GM12878 (cell line): ENCODE results near the gene CYYR1. TPM values are rescaled to one million over a fixed set of nuclear protein-coding genes. Genes with fewer than 3 reads are reported as not detected.

ENCODE experiments used
- ATAC-seq: fragments of 200-7000 bp; cut with Tn5 transposase; 3 replicates; pipeline ENCODE4 v1.9.1; 2020; ENCODE audit warnings: mild to moderate bottlenecking, moderate library complexity
- BruUV-seq: library from RNA; stranded (reverse); fragments of 400-500 nt; replicated peaks from 2 replicates; lab custom pipeline; 2021; lab: Mats Ljungman, UMichigan
- CTCF ChIA-PET: fragments of 300-600 bp; sonication (Branson Sonifier 250); formaldehyde crosslinking; extraction: SDS; loops from one replicate; lab custom pipeline; 2021; ENCODE audit warnings: inconsistent platforms; lab: Yijun Ruan, JAX
- POLR2A ChIA-PET: fragments of 350-600 bp; formaldehyde crosslinking; extraction: SDS; loops from one replicate; lab custom pipeline; 2021; ENCODE audit warnings: inconsistent platforms; lab: Charles Lee
- RAD21 ChIA-PET: fragments of 300-600 bp; sonication (Branson Sonifier 250); formaldehyde crosslinking; loops from one replicate; lab custom pipeline; 2023; ENCODE audit warnings: antibody characterized with exemption; ENCODE audit not compliant: unreplicated experiment; lab: Charles Lee
- SMC1A ChIA-PET: fragments of 300-600 bp; sonication (Branson Sonifier 250); formaldehyde crosslinking; loops from one replicate; lab custom pipeline; 2023; ENCODE audit not compliant: unreplicated experiment, uncharacterized antibody; lab: Charles Lee
- DNase-seq: peaks from one replicate; pipeline ENCODE4 v3.0.0-alpha.2; 2011; ENCODE audit warnings: low read depth, low spot score
- FAIRE-seq: peaks from 3 replicates; lab custom pipeline; 2011; peaks lifted over from hg19 to GRCh38; lab: Jason Lieb, UNC
- H2AFZ ChIP-seq: 2 replicates; pipeline ENCODE4 v1.6.0; 2011; ENCODE audit warnings: low read depth, low read length, control low read depth; ENCODE audit not compliant: control insufficient read depth
- H3K27ac ChIP-seq: 2 replicates; pipeline ENCODE4 v1.5.1; 2011; ENCODE audit warnings: control low read depth; ENCODE audit not compliant: control insufficient read depth, insufficient read depth
- H3K27me3 ChIP-seq, 2 experiments: replicated peaks in 1 of 2; 2 replicates each; pipeline versions ENCODE4 v1.6.0 to v1.6.1; 2011; ENCODE audit warnings: low read length in 1 of 2; ENCODE audit not compliant: control insufficient read depth in 2 of 2, insufficient read depth in 2 of 2
- H3K36me3 ChIP-seq, 2 experiments: 2 replicates each; pipeline ENCODE4 v1.5.1; 2011; ENCODE audit warnings: low read length in 1 of 2; ENCODE audit not compliant: control insufficient read depth in 2 of 2, insufficient read depth in 2 of 2
- H3K4me1 ChIP-seq: 2 replicates; pipeline ENCODE4 v1.6.1; 2011; ENCODE audit warnings: mild to moderate bottlenecking, low read length, moderate library complexity, mixed read lengths; ENCODE audit not compliant: control insufficient read depth, insufficient read depth
- H3K4me2 ChIP-seq: 2 replicates; pipeline ENCODE4 v1.6.0; 2011; ENCODE audit warnings: control low read depth; ENCODE audit not compliant: control insufficient read depth, insufficient read depth
- H3K4me3 ChIP-seq: fragments of 200-600 bp; sonication (generic); 2 replicates; pipeline ENCODE4 v1.5.1; 2016
- H3K79me2 ChIP-seq: 2 replicates; pipeline ENCODE4 v1.6.0; 2011; ENCODE audit warnings: low read length; ENCODE audit not compliant: control insufficient read depth, insufficient read depth
- H3K9ac ChIP-seq: 2 replicates; pipeline ENCODE4 v1.8.0; 2011; ENCODE audit warnings: low read length, control low read depth, mixed read lengths; ENCODE audit not compliant: control insufficient read depth, insufficient read depth
- H3K9me3 ChIP-seq: replicated peaks from 3 replicates; pipeline ENCODE4 v1.5.1; 2011; ENCODE audit warnings: mild to moderate bottlenecking, low read length; ENCODE audit not compliant: control insufficient read depth, insufficient read depth
- H4K20me1 ChIP-seq: 2 replicates; pipeline ENCODE4 v1.6.0; 2011; ENCODE audit not compliant: control insufficient read depth, insufficient read depth
- BMI1 ChIP-seq: fragments of 450-650 bp; IDR thresholded peaks from 2 replicates; pipeline ENCODE4 v1.6.1; 2016; ENCODE audit warnings: mild to moderate bottlenecking, moderate library complexity, borderline replicate concordance
- CHD2 ChIP-seq: IDR thresholded peaks from 2 replicates; pipeline ENCODE4 v1.6.1; 2011; ENCODE audit warnings: low read depth, low read length, improper control_type of control experiment, borderline replicate concordance
- DPF2 ChIP-seq: fragments of 450-650 bp; IDR thresholded peaks from 2 replicates; pipeline ENCODE4 v1.6.1; 2017; ENCODE audit warnings: mild to moderate bottlenecking
- GATAD2B ChIP-seq: fragments of 450-650 bp; conservative IDR thresholded peaks from 2 replicates; pipeline ENCODE4 v1.6.1; 2017; ENCODE audit warnings: low read depth, mild to moderate bottlenecking, moderate library complexity
- IRF4 ChIP-seq: IDR thresholded peaks from 2 replicates; pipeline ENCODE4 v1.6.1; 2011; ENCODE audit warnings: low read depth, low read length
- NFIC ChIP-seq: IDR thresholded peaks from 2 replicates; pipeline ENCODE4 v1.6.1; 2012; ENCODE audit warnings: low read depth, mild to moderate bottlenecking, inconsistent platforms, low read length, moderate library complexity
- NFYB ChIP-seq: IDR thresholded peaks from 2 replicates; pipeline ENCODE4 v1.6.1; 2011; ENCODE audit warnings: low read depth, mild to moderate bottlenecking, low read length, improper control_type of control experiment, moderate library complexity; ENCODE audit not compliant: insufficient read depth
- PAX5 ChIP-seq: IDR thresholded peaks from 2 replicates; pipeline ENCODE4 v1.6.1; 2011; ENCODE audit warnings: low read depth, low read length, borderline replicate concordance
- RELA ChIP-seq: fragments of 450-650 bp; IDR thresholded peaks from 2 replicates; pipeline ENCODE4 v1.8.0; 2014; ENCODE audit warnings: borderline replicate concordance; ENCODE audit not compliant: partially characterized antibody
- SMAD1 ChIP-seq: fragments of 450-650 bp; IDR thresholded peaks from 2 replicates; pipeline ENCODE4 v1.6.1; 2018; ENCODE audit warnings: mild to moderate bottlenecking, low read depth; ENCODE audit not compliant: partially characterized antibody
- SMARCA5 ChIP-seq: fragments of 450-650 bp; IDR thresholded peaks from 2 replicates; pipeline ENCODE4 v1.6.1; 2017; ENCODE audit warnings: mild to moderate bottlenecking
- SREBF1 ChIP-seq: IDR thresholded peaks from 2 replicates; pipeline ENCODE4 v1.6.1; 2012; ENCODE audit warnings: mild to moderate bottlenecking, low read length
- SREBF2 ChIP-seq: IDR thresholded peaks from 2 replicates; pipeline ENCODE4 v1.6.1; 2012; ENCODE audit warnings: mild to moderate bottlenecking, low read length
- ZNF24 ChIP-seq: fragments of 450-650 bp; IDR thresholded peaks from 2 replicates; pipeline ENCODE4 v1.6.1; 2017; ENCODE audit warnings: antibody characterized with exemption, mild to moderate bottlenecking
- ZZZ3 ChIP-seq: IDR thresholded peaks from 2 replicates; pipeline ENCODE4 v1.6.1; 2011; ENCODE audit warnings: low read depth; ENCODE audit not compliant: control insufficient read depth, insufficient read length
- WGBS: methylation state at CpG from one replicate; pipeline ENCODE4 v1.1.6; 2016; ENCODE audit warnings: low lambda C conversion rate; ENCODE audit not compliant: insufficient replicate concordance, insufficient coverage; ENCODE audit errors: missing lambda C conversion rate; 5-methylcytosine and 5-hydroxymethylcytosine counted together
- in situ Hi-C: fragments of 300-500 bp; cut with MboI; formaldehyde crosslinking; loops from 9 replicates; pipeline ENCODE4 v1.14.3; 2018; ENCODE audit warnings: mixed read lengths
- intact Hi-C: fragments of 100-400 bp; cut with micrococcal nuclease; formaldehyde crosslinking; loops from one replicate; pipeline ENCODE4 v1.14.2; 2022; ENCODE audit not compliant: unreplicated experiment
- polyA plus RNA-seq, 11 experiments: library from polyadenylated mRNA; depleted of rRNA in 4 of 11; unstranded in 6 of 11; stranded (reverse) in 5 of 11; fragments of >200 nt; fragmentation: Nextera tagmentation in 4 of 11; fragmentation: Illumina TruSeq in 1 of 11; extraction: Ambion mirVana in 4 of 11; extraction: Trizol in 1 of 11; gene quantifications; 1 replicate in 1 of 11; 2 replicates in 10 of 11; pipeline versions ENCODE4 v1.2.1 to v1.2.3, GENCODE V29; 2011 to 2016; ENCODE audit warnings: inconsistent platforms in 2 of 11, missing spikeins in 2 of 11, low read depth in 1 of 11
- total RNA-seq, 4 experiments: library from RNA; depleted of rRNA in 3 of 4; stranded (reverse); fragments of >200 nt in 3 of 4; fragmentation: Illumina TruSeq in 1 of 4; extraction: Trizol in 1 of 4; gene quantifications; 2 replicates each; pipeline versions ENCODE4 v1.2.1 to v1.2.3, GENCODE V29; 2013 to 2021
- TF ChIP-seq, protein P1 (sequence below): IDR thresholded peaks from 2 replicates; pipeline ENCODE4 v1.6.1; 2012; ENCODE audit warnings: improper control_type of control experiment, low read depth, low read length; ENCODE audit not compliant: insufficient replicate concordance
- TF ChIP-seq, protein P2 (sequence below): fragments of 450-650 bp; IDR thresholded peaks from 2 replicates; pipeline ENCODE4 v1.6.1; 2017; ENCODE audit warnings: low read depth, mild to moderate bottlenecking, moderate library complexity

CYYR1 gene
- total and polyA plus RNA-seq, 10 of the 15 experiments (the other 5 are each of a cell fraction or from before 2014, with no cell fraction given): 0.11 to 0.13 TPM; not detected in 8

GRCh38 chr21:26445440-26445839 is 127.6 kb downstream of the CYYR1 start:
- Histone ChIP-seq H3K79me2 (no peaks in the 10 kb centered on the region), H3K27me3 (no peaks in the 10 kb centered on the region), H2AFZ (no peak overlapping the region), H3K36me3 (no peaks in the 10 kb centered on the region), H3K4me2 (no peak overlapping the region), H3K9me3 (no peaks in the 10 kb centered on the region; the same call in 2 of the 3 replicates), H4K20me1 (no peaks in the 10 kb centered on the region), H3K4me3 (no peak overlapping the region), H3K27ac (no peak overlapping the region), H3K4me1 (no peaks in the 10 kb centered on the region), H3K9ac (no peak overlapping the region)
- 0% methylated on average over 1 of the region's 1 CpG for WGBS
- RAD21 ChIA-PET: no interaction called here
- ATAC-seq: no peak
- SMC1A ChIA-PET: no interaction called here
- DNase-seq: no peak
- BruUV-seq: no TSS peak
- in situ Hi-C loops: no loop called here
- POLR2A ChIA-PET: no interaction called here
- no peak for FAIRE-seq
- intact Hi-C loops: no loop called here
- CTCF ChIA-PET: no interaction called here
- TF ChIP-seq SMARCA5 (no peak), ZZZ3 (no peak), GATAD2B (no peak), BMI1 (no peak), CHD2 (no peak), NFIC (no peak), PAX5 (no peak), RELA (no peak), ZNF24 (no peak), SMAD1 (no peak), IRF4 (no peak), DPF2 (no peak), SREBF1 (no peak), SREBF2 (no peak), NFYB (no peak)
- TF ChIP-seq, protein P1, sequence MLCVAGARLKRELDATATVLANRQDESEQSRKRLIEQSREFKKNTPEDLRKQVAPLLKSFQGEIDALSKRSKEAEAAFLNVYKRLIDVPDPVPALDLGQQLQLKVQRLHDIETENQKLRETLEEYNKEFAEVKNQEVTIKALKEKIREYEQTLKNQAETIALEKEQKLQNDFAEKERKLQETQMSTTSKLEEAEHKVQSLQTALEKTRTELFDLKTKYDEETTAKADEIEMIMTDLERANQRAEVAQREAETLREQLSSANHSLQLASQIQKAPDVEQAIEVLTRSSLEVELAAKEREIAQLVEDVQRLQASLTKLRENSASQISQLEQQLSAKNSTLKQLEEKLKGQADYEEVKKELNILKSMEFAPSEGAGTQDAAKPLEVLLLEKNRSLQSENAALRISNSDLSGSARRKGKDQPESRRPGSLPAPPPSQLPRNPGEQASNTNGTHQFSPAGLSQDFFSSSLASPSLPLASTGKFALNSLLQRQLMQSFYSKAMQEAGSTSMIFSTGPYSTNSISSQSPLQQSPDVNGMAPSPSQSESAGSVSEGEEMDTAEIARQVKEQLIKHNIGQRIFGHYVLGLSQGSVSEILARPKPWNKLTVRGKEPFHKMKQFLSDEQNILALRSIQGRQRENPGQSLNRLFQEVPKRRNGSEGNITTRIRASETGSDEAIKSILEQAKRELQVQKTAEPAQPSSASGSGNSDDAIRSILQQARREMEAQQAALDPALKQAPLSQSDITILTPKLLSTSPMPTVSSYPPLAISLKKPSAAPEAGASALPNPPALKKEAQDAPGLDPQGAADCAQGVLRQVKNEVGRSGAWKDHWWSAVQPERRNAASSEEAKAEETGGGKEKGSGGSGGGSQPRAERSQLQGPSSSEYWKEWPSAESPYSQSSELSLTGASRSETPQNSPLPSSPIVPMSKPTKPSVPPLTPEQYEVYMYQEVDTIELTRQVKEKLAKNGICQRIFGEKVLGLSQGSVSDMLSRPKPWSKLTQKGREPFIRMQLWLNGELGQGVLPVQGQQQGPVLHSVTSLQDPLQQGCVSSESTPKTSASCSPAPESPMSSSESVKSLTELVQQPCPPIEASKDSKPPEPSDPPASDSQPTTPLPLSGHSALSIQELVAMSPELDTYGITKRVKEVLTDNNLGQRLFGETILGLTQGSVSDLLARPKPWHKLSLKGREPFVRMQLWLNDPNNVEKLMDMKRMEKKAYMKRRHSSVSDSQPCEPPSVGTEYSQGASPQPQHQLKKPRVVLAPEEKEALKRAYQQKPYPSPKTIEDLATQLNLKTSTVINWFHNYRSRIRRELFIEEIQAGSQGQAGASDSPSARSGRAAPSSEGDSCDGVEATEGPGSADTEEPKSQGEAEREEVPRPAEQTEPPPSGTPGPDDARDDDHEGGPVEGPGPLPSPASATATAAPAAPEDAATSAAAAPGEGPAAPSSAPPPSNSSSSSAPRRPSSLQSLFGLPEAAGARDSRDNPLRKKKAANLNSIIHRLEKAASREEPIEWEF: no peak
- TF ChIP-seq, protein P2, sequence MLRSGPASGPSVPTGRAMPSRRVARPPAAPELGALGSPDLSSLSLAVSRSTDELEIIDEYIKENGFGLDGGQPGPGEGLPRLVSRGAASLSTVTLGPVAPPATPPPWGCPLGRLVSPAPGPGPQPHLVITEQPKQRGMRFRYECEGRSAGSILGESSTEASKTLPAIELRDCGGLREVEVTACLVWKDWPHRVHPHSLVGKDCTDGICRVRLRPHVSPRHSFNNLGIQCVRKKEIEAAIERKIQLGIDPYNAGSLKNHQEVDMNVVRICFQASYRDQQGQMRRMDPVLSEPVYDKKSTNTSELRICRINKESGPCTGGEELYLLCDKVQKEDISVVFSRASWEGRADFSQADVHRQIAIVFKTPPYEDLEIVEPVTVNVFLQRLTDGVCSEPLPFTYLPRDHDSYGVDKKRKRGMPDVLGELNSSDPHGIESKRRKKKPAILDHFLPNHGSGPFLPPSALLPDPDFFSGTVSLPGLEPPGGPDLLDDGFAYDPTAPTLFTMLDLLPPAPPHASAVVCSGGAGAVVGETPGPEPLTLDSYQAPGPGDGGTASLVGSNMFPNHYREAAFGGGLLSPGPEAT: no peak
